C1 segment of cervical spinal cord (tissue), 14 donors: ENCODE measurements around the gene ARID1B.
"Not testable (repeated sequence)": the region's sequence is repeated elsewhere in the genome, so short reads cannot be mapped to it uniquely, and the experiment has no call there.

Experiments used
- DNase-seq, 14 donors: peaks; one replicate each; lab custom pipeline; 2025; lab: John Stamatoyannopoulos, UW

The ARID1B gene

GRCh38 chr6:156933201-156934068 lies 156.3 kb downstream of the ARID1B start:
- DNase-seq, result peak in 2 of 14 donors; percentile 8 to 71

- no peak for DNase-seq
Observed at GRCh38 chr6:156934069-156934460, 156.9 kb downstream of the ARID1B start.

GRCh38 chr6:156935000-156935399 lies 157.8 kb downstream of the ARID1B start:
- no peak for DNase-seq

GRCh38 chr6:156938143-156938542 lies 161.0 kb downstream of the ARID1B start:
- no peak for DNase-seq

- no peak for DNase-seq
Observed at GRCh38 chr6:156940221-156940620, 163.0 kb downstream of the ARID1B start.

- DNase-seq, result no peak
Observed at GRCh38 chr6:156942266-156942665, 165.1 kb downstream of the ARID1B start.

GRCh38 chr6:156943166-156943565 lies 166.0 kb downstream of the ARID1B start:
- no peak for DNase-seq

GRCh38 chr6:156943816-156944215 lies 166.6 kb downstream of the ARID1B start:
- no peak for DNase-seq

- no peak for DNase-seq
Observed at GRCh38 chr6:156944412-156944811, 167.2 kb downstream of the ARID1B start.

- not testable (repeated sequence) for DNase-seq
Observed at GRCh38 chr6:156945789-156946172, 168.6 kb downstream of the ARID1B start.

- DNase-seq, result no peak
Observed at GRCh38 chr6:156946370-156946936, 169.3 kb downstream of the ARID1B start.

GRCh38 chr6:156948277-156948676 lies 171.1 kb downstream of the ARID1B start:
- DNase-seq, result no peak

- DNase-seq, result no peak
Observed at GRCh38 chr6:156948807-156949206, 171.6 kb downstream of the ARID1B start.

GRCh38 chr6:156949376-156949775 lies 172.2 kb downstream of the ARID1B start:
- DNase-seq, result no peak

GRCh38 chr6:156950084-156950483 lies 172.9 kb downstream of the ARID1B start:
- no peak for DNase-seq

GRCh38 chr6:156950531-156950930 lies 173.4 kb downstream of the ARID1B start:
- DNase-seq, result no peak

GRCh38 chr6:156952401-156952800 lies 175.2 kb downstream of the ARID1B start:
- no peak for DNase-seq

GRCh38 chr6:156953127-156953478 lies 175.9 kb downstream of the ARID1B start:
- DNase-seq, result no peak

- DNase-seq, result peak in 1 of 14 donors; percentile 44
Observed at GRCh38 chr6:156953479-156954146, 176.4 kb downstream of the ARID1B start.

GRCh38 chr6:156954191-156954590 lies 177.0 kb downstream of the ARID1B start:
- DNase-seq, result no peak

GRCh38 chr6:156954816-156955215 lies 177.6 kb downstream of the ARID1B start:
- no peak for DNase-seq

GRCh38 chr6:156955494-156956183 lies 178.5 kb downstream of the ARID1B start:
- peak in 3 of 14 donors; percentile 21 to 92 (median 31) for DNase-seq
